Measurements from ENCODE around the gene PHF20.

- TF ChIP-seq CTCF (conservative IDR thresholded peaks at IDR 0.05; ENCODE audit: low read depth, low read length) (no peak), EZH2 (IDR thresholded peaks at IDR 0.05; ENCODE audit: low read length, unreplicated experiment) (no peak), EZH2phosphoT487 (IDR thresholded peaks at IDR 0.05; ENCODE audit: borderline replicate concordance, low read length) (no peak)
Observed at GRCh38 chr20:35885212-35885611, 113.4 kb downstream of the PHF20 start.
